Kidney glomerular epithelial cell (primary cell): Measurements from ENCODE around the gene SLC35D3.
"Not testable (repeated sequence)": the region's sequence is repeated elsewhere in the genome, so short reads cannot be mapped to it uniquely, and the experiment has no call there.

Source experiments
- DNase-seq: peaks from one replicate; lab custom pipeline; 2025; lab: John Stamatoyannopoulos, UW

SLC35D3 gene

DNA sequence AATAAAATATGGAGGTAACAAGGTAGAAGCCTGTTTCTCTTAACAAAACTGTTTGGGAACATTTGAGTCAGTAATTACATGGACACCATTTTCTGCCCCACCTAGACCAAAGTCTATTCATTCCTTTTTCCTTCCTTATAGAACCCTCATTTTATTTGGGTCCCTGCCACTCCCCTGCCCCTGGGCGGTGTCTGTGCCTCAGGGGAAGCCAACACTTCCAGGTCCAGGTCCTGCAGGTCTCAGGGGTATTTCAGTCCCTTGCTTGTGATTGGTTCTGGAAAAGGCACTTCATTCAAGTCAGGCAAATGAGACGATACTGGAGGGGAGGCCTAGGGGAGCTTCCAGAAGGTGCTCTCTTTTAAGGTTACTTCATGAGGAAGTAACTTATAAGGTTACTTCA, 42.3 kb downstream of the SLC35D3 start:
- no peak for DNase-seq

DNA sequence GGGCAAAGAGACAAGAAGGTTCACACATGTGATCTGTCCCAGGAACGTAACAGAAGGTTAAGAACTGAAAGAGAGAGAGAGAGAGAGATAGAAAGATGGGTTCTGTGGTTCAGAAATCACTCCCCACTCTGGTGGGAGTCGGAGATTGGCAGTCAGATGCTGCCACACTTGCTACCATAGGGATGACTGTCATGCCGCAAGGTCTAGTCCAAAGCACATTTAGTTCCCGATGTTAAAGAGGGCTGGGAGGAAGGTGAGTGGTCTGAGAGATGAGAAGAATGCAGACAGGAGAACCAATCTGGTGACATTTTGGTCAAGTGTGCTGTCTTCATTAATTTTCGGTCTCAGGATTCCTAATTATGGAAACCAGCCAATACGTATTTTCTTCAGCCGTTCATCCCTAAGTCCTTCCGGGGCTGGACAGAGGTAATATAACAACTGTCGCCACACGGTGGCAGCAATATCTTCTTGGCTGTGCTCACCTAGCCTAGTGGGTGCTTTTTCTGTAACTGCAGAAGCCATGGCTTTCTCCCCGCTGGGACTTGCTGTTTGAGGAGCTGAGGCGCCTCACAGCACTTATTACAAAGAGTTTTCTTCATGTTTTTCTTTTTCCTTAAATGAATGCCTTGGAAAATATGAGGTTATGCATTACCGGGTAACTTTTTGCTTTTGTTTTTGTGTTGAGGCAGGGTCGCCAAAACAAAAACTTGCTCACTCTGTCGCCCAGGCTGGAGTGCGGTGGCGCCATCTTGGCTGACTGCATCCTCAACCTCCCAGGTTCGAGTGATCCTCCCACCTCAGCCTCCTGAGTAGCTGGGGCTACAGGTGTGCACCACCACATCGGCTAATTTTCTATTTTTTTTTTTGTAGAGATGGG, 46.0 kb downstream of the SLC35D3 start:
- peak; percentile 53 for DNase-seq

DNA sequence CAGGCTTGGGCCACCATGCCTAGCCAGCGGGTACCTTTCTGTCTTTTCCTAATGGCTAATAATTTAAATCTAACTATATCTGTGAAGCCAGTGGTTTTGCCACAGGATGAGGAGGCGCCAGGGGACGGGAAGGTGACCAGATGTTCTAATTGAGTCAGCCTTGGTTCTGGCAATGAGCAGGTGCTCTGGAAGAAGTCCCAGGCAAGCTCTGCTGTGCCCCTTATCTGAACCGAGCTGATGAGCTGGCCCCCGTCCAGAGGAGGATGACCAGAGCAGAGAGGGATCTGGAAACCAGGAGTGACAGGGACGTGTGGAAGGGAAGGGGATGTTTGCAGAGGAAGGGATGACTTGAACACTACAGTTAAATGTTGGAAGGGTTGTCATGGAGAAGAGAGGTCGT, 46.7 kb downstream of the SLC35D3 start:
- DNase-seq = no peak

DNA sequence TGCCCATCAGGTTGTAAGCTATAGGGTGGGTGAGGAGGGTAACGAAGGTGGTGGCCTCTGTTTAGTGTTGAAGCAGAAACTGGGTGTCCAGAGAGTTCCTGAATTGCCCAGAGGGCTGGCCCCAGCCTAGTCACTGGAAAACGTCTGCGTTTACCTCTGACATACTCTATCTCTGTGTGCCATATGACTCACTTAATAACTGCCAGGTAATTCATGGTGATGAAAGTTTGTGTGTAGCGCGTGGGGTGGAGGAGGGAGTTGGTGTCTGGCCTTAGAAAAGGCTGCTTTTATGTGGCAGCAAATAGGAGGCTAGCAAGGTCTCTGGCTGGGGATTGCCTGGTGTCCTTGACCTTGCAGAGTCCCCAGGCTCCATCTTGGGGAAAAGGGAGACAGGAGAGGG, 47.3 kb downstream of the SLC35D3 start:
- no peak for DNase-seq

DNA sequence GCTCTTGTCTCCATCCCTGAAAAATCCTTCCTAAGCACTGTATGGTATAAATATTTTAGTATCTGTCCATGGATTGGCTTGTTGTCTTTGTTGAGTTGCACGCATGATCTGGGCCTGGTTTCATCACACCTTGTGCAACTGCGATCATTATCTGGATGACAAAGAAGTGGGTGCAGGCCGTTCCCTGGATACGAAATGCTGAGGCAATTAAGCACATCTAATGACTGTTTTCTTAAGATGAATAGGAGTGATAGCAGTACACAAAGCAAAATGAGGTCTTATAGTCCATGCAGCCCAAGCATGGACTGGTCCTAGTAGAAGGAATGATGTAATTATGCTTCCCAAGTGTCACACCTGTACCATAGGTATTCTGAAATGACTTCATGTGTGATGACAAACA, 47.8 kb downstream of the SLC35D3 start:
- no peak for DNase-seq

DNA sequence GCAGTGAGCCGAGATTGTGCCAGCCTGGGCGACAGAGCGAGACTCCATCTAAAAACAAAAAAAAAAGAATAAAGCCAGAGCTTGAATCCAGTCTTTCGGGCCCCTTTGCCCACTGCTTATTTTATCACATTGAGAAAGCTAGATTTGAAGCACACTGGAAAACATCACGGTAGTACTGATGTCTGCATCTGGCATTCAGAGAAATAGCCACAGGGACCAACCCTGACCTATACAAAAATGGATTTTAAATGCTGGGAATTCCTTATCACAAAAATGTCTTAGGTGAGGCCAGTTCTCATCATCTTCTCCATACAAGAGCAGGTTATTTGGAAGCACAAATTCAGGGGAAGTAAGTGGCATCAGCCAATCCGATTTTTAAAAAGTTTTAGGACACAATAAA, 49.5 kb downstream of the SLC35D3 start:
- no peak for DNase-seq

DNA sequence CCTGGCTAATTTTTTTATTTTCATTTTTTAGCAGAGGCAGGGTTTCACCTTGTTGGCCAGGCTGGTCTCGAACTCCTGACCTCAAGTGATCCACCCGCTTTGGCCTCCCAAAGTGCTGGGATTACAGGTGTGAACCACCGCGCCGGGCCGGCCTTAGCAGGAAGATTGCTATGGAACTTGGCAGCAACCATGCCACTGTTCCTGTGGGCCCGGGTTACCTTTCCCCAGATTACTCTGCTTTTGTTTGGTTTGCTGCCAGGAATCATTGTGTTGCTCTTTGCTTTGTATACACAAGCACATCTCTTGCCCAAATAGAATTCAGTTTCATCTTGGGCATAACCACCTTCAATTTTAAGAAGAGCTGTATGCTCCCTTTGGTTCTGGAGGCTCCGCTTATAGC, 51.7 kb downstream of the SLC35D3 start:
- not testable (repeated sequence) for DNase-seq
